Measurements from ENCODE around the gene THRB. TPM values are rescaled to one million over a fixed set of nuclear protein-coding genes. Genes with fewer than 3 reads are reported as not detected.

THRB gene
- total and polyA plus RNA-seq, 2 donors (not counting 3 experiments of a cell fraction or from before 2014, with no cell fraction given): 0.06 TPM; not detected in 1

GRCh38 chr3:24235121-24235520 lies 259.5 kb downstream of the THRB start:
- no peaks in the 10 kb centered on the region for H3K9me1 ChIP-seq (replicated peaks; ENCODE audit: control insufficient read depth, extremely low read depth, insufficient read depth, low read length)
- no peaks in the 10 kb centered on the region for H3K79me2 ChIP-seq (ENCODE audit: control insufficient read depth, insufficient read depth, low read length)
- TF ChIP-seq POLR2AphosphoS5 (IDR thresholded peaks at IDR 0.05; ENCODE audit: insufficient read depth, low read depth, low read length) (no peak), POLR2A (IDR thresholded peaks at IDR 0.05; ENCODE audit: low read depth, low read length) (no peak), MYC (IDR thresholded peaks at IDR 0.05; ENCODE audit: low read depth, low read length) (no peak), FOS (IDR thresholded peaks at IDR 0.05; ENCODE audit: borderline replicate concordance, insufficient read depth, low read length) (no peak), JUN (IDR thresholded peaks at IDR 0.05; ENCODE audit: borderline replicate concordance, insufficient read depth, insufficient read length, low read depth) (no peak), MAX (IDR thresholded peaks at IDR 0.05; ENCODE audit: insufficient read depth, insufficient read length) (no peak), EZH2 (IDR thresholded peaks at IDR 0.05; ENCODE audit: borderline replicate concordance, low read depth, low read length, severe bottlenecking) (no peak)
- H3K9ac ChIP-seq (replicated peaks; ENCODE audit: extremely low read depth, insufficient read depth, low read length): no peak overlapping the region
- H3K9me3 ChIP-seq (replicated peaks; ENCODE audit: control insufficient read depth, insufficient read depth, low read length): no peaks in the 10 kb centered on the region
- no peak overlapping the region for H2AFZ ChIP-seq (ENCODE audit: low read depth, low read length)
- ChIA-PET POLR2A (no interaction called here), CTCF (interaction anchor here (1.3 kb wide), 1 partner anchor 235 kb away, joined by 5 read pairs; no protein-coding TSS in a partner anchor)
- no peaks in the 10 kb centered on the region for H3K36me3 ChIP-seq (ENCODE audit: control insufficient read depth in 2 of 2, extremely low read depth in 1 of 2, insufficient read depth in 2 of 2, low read length in 2 of 2)
- no peaks in the 10 kb centered on the region for H3K27me3 ChIP-seq (ENCODE audit: control insufficient read depth in 2 of 2, insufficient read depth in 2 of 2, low read length in 2 of 2)
- no peak overlapping the region for H3K4me3 ChIP-seq (replicated peaks in 1 of 3; ENCODE audit: insufficient read depth in 1 of 3, low read depth in 1 of 3, low read length in 3 of 3)
- FAIRE-seq: no peak
- intact Hi-C loops (cut with micrococcal nuclease) (no loop called here), dilution Hi-C loops (cut with MboI; ENCODE audit: extremely low pct_ligation_motif_present, low sequenced_read_pairs) (no loop called here)
- peaks cover 7% of the 10 kb centered on the region for H3K4me1 ChIP-seq (ENCODE audit: control insufficient read depth, extremely low read depth, insufficient read depth, low read length)
- DNase-seq (ENCODE audit: low read depth, low spot score): no peak
- H3K4me2 ChIP-seq (ENCODE audit: insufficient read depth, low read length): no peak overlapping the region
- no TSS peak for BruUV-seq (replicated peaks)
- no peak overlapping the region for H3K27ac ChIP-seq (ENCODE audit: insufficient read depth, low read depth, low read length)
- H4K20me1 ChIP-seq (replicated peaks; ENCODE audit: control insufficient read depth, extremely low read depth, insufficient read depth, low read length): no peaks in the 10 kb centered on the region

DNA sequence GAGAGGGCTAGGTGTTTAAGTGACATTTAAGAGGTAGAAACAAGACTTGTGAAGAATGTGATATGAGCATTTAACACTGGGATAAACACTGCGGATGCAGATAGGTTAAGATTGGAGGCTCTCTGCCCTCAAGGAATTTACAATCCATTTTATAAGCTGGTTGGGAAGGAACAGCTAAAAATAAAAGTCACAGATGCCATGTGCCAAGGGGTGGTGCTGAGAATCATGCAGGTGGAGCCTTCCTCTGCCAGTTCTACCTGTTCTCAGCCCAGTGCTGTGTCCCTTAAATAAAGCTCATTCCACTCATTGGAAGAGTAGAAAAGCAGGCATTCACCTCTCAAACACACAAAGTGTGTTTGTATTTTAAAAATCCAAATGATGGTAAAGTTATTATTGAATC lies 261.9 kb downstream of the THRB start:
- intact Hi-C loops (cut with micrococcal nuclease) (no loop called here), dilution Hi-C loops (cut with MboI; ENCODE audit: extremely low pct_ligation_motif_present, low sequenced_read_pairs) (no loop called here)
- Histone ChIP-seq H3K9me3 (replicated peaks; ENCODE audit: control insufficient read depth, insufficient read depth, low read length) (no peaks in the 10 kb centered on the region), H3K4me2 (ENCODE audit: insufficient read depth, low read length) (no peak overlapping the region), H3K9ac (replicated peaks; ENCODE audit: extremely low read depth, insufficient read depth, low read length) (no peak overlapping the region), H3K4me3 (replicated peaks in 1 of 3; ENCODE audit: insufficient read depth in 1 of 3, low read depth in 1 of 3, low read length in 3 of 3) (no peak overlapping the region), H4K20me1 (replicated peaks; ENCODE audit: control insufficient read depth, extremely low read depth, insufficient read depth, low read length) (no peaks in the 10 kb centered on the region), H3K79me2 (ENCODE audit: control insufficient read depth, insufficient read depth, low read length) (no peaks in the 10 kb centered on the region), H2AFZ (ENCODE audit: low read depth, low read length) (no peak overlapping the region), H3K4me1 (ENCODE audit: control insufficient read depth, extremely low read depth, insufficient read depth, low read length) (peaks cover 5% of the 10 kb centered on the region), H3K27ac (ENCODE audit: insufficient read depth, low read depth, low read length) (no peak overlapping the region), H3K36me3 (ENCODE audit: control insufficient read depth in 2 of 2, extremely low read depth in 1 of 2, insufficient read depth in 2 of 2, low read length in 2 of 2) (no peaks in the 10 kb centered on the region), H3K9me1 (replicated peaks; ENCODE audit: control insufficient read depth, extremely low read depth, insufficient read depth, low read length) (no peaks in the 10 kb centered on the region), H3K27me3 (ENCODE audit: control insufficient read depth in 2 of 2, insufficient read depth in 2 of 2, low read length in 2 of 2) (no peaks in the 10 kb centered on the region)
- DNase-seq (ENCODE audit: low read depth, low spot score): no peak
- CTCF ChIA-PET: interaction anchor here (0.6 to 1.5 kb wide), 5 partner anchors 10 to 233 kb away, joined by 3 to 6 read pairs (median 3); no protein-coding TSS in a partner anchor
- TF ChIP-seq FOS (IDR thresholded peaks at IDR 0.05; ENCODE audit: borderline replicate concordance, insufficient read depth, low read length) (no peak), POLR2A (IDR thresholded peaks at IDR 0.05; ENCODE audit: low read depth, low read length) (no peak), CTCF (IDR thresholded peaks at IDR 0.05; ENCODE audit: extremely low read depth in 1 of 2, insufficient read depth in 1 of 2, low read depth in 1 of 2, low read length in 2 of 2) (no peak), MAX (IDR thresholded peaks at IDR 0.05; ENCODE audit: insufficient read depth, insufficient read length) (no peak), POLR2AphosphoS5 (IDR thresholded peaks at IDR 0.05; ENCODE audit: insufficient read depth, low read depth, low read length) (no peak), EZH2 (IDR thresholded peaks at IDR 0.05; ENCODE audit: borderline replicate concordance, low read depth, low read length, severe bottlenecking) (no peak), JUN (IDR thresholded peaks at IDR 0.05; ENCODE audit: borderline replicate concordance, insufficient read depth, insufficient read length, low read depth) (no peak), GATA2 (IDR thresholded peaks at IDR 0.05; ENCODE audit: insufficient read depth, insufficient read length, low read depth, low read length) (no peak), MYC (IDR thresholded peaks at IDR 0.05; ENCODE audit: low read depth, low read length) (no peak)
- FAIRE-seq: no peak
- POLR2A ChIA-PET: no interaction called here
- no TSS peak for BruUV-seq (replicated peaks)

Measured in endothelial cell of umbilical vein (primary cell).